ENCODE results near the gene TMEM134. TPM values are rescaled to one million over a fixed set of nuclear protein-coding genes. Genes with fewer than 3 reads are reported as not detected.
"Not testable (repeated sequence)": the region's sequence is repeated elsewhere in the genome, so short reads cannot be mapped to it uniquely, and the experiment has no call there.

The TMEM134 gene
- total and polyA plus RNA-seq, 5 experiments from 2014 or later, result 105 to 148 (median 128) TPM

DNA sequence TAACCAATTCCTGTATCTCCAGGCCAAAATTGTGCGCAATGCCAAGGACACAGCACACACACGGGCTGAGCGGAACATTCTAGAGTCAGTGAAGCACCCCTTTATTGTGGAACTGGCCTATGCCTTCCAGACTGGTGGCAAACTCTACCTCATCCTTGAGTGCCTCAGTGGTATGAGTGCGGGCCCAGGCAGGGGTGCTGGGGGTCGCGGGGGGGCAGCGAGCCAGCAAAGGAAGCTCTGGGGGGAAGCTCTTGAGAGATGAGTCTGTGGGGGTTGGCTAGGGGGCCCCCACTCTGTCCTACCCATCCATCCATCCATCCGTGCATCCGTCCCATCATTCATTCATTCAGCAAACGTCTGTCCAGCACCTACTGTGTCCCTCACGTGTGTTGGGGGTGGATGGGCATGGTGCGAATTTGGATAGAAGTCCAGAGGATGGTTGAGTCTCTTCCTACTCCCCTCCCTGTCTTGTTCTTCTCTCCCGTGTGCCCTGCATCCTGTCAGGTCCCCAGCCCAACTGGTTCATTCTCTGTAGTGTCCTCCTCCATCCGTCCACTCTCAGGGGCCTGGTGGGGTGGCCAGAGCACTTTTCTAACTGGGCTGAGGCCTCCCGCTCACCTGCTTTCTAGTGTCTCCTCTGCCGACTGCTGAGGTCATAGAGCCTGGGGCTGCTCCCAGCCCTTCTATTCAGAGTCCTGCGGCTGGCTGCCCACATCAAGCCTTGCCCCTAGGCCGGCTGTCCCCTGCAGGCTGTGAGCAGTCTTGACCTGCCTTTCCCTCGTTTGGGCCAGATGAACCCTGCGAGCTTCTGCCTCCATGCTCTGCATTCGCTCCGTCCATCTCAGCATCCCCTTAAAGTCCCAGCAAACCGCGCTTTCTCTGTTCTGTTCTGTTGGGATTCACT, 37.5 kb downstream of the TMEM134 start:
- H3K9me3 Mint-ChIP-seq, result no peaks in the 10 kb centered on the region
- H3K36me3 Mint-ChIP-seq, result peaks cover 0 to 33% (median 2%) of the 10 kb centered on the region in 3 donors
- peak overlapping the region; percentile 61 to 93 (median 86) for H3K27ac Mint-ChIP-seq
- H3K4me3 Mint-ChIP-seq, result peak overlapping the region in 8 of 10 donors; percentile 24 to 67 (median 46)
- POLR2A ChIA-PET, result interaction anchor here (0.7 to 31.8 kb wide), 8 partner anchors 10 to 75 kb away, joined by 4 to 2390 read pairs (median 4); partner anchors contain the start of genes CABP4, CARNS1, CORO1B and GPR152
- no peak for ATAC-seq
- DNase-seq, result no peak
- H3K27me3 Mint-ChIP-seq, result no peaks in the 10 kb centered on the region
- peaks cover 19 to 77% (median 65%) of the 10 kb centered on the region in 4 donors for H3K4me1 Mint-ChIP-seq

DNA sequence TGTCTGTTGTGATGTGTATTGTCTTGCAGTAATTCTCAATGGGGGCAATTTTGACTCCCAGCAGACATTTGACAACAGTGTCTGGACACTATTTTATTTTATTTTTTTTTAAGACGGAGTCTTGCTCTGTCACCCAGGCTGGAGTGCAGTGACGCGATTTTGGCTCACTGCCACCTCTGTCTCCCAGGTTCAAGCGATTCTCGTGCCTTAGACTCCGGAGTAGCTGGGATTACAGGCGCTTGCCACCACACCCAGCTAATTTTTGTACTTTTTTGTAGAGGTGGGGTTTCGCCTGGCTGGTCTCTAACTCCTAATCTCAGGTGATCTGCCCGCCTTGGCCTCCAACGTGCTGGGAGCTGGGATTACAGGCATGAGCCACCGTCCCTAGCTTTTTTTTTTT, 39.3 kb downstream of the TMEM134 start:
- no peaks in the 10 kb centered on the region for H3K9me3 Mint-ChIP-seq
- H3K4me1 Mint-ChIP-seq, result peaks cover 18 to 69% (median 54%) of the 10 kb centered on the region in 4 donors
- peak overlapping the region; percentile 64 to 99 (median 98) for H3K4me3 Mint-ChIP-seq
- H3K36me3 Mint-ChIP-seq, result peaks cover 0 to 22% (median 0%) of the 10 kb centered on the region in 3 donors
- no peaks in the 10 kb centered on the region for H3K27me3 Mint-ChIP-seq
- no peak for DNase-seq
- ATAC-seq, result no peak
- peak overlapping the region in 8 of 10 donors; percentile 20 to 97 (median 94) for H3K27ac Mint-ChIP-seq
- POLR2A ChIA-PET, result interaction anchor here (1.0 to 31.8 kb wide), 6 partner anchors 2 to 152 kb away, joined by 3 to 2390 read pairs (median 937); partner anchors contain the start of genes CABP4, CARNS1, CORO1B and GPR152

DNA sequence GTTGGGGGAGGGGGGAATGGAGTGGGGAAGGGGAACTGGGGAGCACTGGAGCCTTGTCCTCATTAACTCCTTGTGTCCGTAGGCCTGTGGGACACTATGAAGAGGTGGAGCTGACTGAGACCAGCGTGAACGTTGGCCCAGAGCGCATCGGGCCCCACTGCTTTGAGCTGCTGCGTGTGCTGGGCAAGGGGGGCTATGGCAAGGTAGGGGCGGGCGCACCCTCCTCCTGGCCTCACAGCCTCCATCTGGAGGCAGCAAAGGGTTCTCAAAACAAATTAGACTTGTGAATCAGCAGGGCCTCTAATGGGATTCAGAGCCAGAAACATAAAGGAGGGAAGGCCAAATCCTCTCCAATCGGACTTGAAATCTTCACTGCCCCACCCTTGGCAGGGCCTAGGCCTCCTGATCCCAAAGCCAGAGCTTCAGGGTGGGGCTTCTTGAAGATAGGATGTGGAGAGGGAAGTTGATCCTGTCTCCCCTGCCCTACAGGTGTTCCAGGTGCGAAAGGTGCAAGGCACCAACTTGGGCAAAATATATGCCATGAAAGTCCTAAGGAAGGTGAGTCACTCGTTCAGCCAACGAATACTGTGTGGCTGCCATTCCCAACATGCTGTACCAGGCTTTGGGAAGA, 39.9 kb downstream of the TMEM134 start:
- DNase-seq (no peak), ATAC-seq (no peak)
- peaks cover 17 to 67% (median 52%) of the 10 kb centered on the region in 4 donors for H3K4me1 Mint-ChIP-seq
- H3K4me3 Mint-ChIP-seq, result peak overlapping the region; percentile 92 to 99 (median 98)
- H3K27ac Mint-ChIP-seq, result peak overlapping the region; percentile 80 to 98 (median 96)
- peaks cover 0 to 19% (median 0%) of the 10 kb centered on the region in 3 donors for H3K36me3 Mint-ChIP-seq
- no peaks in the 10 kb centered on the region for H3K9me3 Mint-ChIP-seq
- H3K27me3 Mint-ChIP-seq, result no peaks in the 10 kb centered on the region
- POLR2A ChIA-PET, result interaction anchor here (0.8 to 31.8 kb wide), 14 partner anchors 3 to 157 kb away, joined by 3 to 2390 read pairs (median 6); partner anchors contain the start of genes AIP, CABP4, CARNS1 and CDK2AP2

DNA sequence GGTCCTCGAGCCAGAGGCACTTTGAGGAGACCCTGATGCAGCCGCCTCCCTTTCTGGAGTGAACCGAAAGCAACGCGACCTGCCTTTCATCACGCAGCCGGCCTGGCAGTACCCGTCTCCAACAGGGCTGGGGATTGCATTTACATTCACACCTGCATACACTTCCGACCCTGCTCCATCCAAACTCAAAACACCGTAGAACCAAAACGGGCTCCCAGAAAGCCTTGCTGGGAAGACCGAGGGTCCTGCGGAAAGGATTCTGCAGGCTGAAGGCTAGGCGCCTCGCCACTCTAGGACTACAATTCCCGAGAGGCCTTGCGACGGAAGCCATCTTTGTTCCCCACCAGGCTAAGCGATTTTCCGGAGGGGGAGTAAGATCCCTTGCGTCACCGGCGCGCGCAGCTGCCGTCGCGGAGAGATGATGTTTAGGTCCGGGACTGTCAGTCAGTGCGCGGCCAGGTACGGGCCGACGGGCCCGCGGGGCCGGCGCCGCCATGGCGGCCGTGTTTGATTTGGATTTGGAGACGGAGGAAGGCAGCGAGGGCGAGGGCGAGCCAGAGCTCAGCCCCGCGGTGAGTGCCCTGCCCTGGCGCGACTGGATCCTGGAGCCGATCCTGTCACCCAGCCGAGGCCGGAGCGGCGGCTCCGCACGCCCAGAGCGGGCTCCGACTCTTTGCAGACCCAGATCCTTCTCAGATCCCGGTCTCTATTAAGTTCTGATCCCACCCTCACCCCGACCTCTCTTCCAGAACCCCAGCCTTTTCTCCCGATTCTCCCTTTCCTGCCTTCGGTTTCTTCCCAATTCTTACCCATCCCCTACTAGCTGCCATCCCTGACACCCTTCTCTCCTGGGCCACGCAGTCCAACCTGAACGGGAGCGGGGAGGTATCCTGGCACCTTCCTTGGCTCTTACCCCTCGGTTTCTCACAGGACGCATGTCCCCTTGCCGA, 40.7 kb downstream of the TMEM134 start, which contains the start of gene RPS6KB2:
RPS6KB2 (plus strand) TSS at position 443 of the 950 bp plus-strand sequence; CDS start at position 495, 52 bp downstream.
- Mint-ChIP-seq H3K9me3 (no peaks in the 10 kb centered on the region), H3K4me3 (peak within 1 kb of the TSS; percentile 92 to 99 (median 98))
- POLR2A ChIA-PET, result interaction anchor here (0.8 to 31.8 kb wide), 14 partner anchors 4 to 157 kb away, joined by 3 to 2390 read pairs (median 6); partner anchors contain the start of genes AIP, ANKRD13D, CABP4 and CARNS1

DNA sequence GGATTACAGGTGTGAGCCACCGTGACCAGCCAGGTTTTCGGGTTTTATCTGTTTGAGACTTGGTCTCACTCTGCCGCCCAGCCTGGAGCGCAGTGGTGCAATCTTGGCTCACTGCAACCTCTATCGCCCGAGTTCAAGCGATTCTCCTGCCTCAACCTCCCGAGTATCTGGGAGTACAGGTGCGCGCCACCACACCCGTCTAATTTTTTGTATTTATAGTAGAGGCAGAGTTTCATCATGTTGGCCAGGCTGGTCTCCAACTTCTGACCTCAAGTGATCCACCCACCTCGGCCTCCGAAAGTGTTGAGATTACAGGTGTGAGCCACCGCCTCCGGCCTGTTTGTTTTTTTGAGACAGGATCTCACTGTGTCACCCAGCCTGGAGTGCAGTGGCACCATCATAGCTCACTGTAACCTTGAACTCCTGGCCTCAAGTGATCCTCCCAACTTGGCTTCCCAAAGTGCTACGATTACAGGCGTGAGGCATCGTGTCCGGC, 41.6 kb downstream of the TMEM134 start:
- Mint-ChIP-seq H3K4me3 (peak overlapping the region; percentile 92 to 99 (median 98)), H3K27ac (peak overlapping the region; percentile 91 to 98 (median 96)), H3K36me3 (peaks cover 0 to 18% (median 0%) of the 10 kb centered on the region in 3 donors), H3K4me1 (peaks cover 17 to 60% (median 45%) of the 10 kb centered on the region in 4 donors)
- not testable (repeated sequence) for H3K27me3 Mint-ChIP-seq, H3K9me3 Mint-ChIP-seq, ATAC-seq
- DNase-seq, result peak in 1 of 10 donors; percentile 54
- POLR2A ChIA-PET, result interaction anchor here (1.5 to 31.8 kb wide), 7 partner anchors 5 to 78 kb away, joined by 7 to 2390 read pairs (median 780); partner anchors contain the start of genes AIP, CABP4, CARNS1 and CORO1B

More for the DNA sequence above, 40.7 kb downstream of the TMEM134 start, which contains the start of gene RPS6KB2:
- H3K4me1 Mint-ChIP-seq, result peaks cover 14 to 61% (median 44%) of the 10 kb centered on the region in 4 donors
- ATAC-seq (peak; percentile 88 to 89), DNase-seq (peak; percentile 94 to 100 (median 99))
- no peaks in the 10 kb centered on the region for H3K27me3 Mint-ChIP-seq
- H3K36me3 Mint-ChIP-seq, result peaks cover 0 to 18% (median 0%) of the 10 kb centered on the region in 3 donors
- peak within 1 kb of the TSS; percentile 91 to 98 (median 96) for H3K27ac Mint-ChIP-seq

DNA sequence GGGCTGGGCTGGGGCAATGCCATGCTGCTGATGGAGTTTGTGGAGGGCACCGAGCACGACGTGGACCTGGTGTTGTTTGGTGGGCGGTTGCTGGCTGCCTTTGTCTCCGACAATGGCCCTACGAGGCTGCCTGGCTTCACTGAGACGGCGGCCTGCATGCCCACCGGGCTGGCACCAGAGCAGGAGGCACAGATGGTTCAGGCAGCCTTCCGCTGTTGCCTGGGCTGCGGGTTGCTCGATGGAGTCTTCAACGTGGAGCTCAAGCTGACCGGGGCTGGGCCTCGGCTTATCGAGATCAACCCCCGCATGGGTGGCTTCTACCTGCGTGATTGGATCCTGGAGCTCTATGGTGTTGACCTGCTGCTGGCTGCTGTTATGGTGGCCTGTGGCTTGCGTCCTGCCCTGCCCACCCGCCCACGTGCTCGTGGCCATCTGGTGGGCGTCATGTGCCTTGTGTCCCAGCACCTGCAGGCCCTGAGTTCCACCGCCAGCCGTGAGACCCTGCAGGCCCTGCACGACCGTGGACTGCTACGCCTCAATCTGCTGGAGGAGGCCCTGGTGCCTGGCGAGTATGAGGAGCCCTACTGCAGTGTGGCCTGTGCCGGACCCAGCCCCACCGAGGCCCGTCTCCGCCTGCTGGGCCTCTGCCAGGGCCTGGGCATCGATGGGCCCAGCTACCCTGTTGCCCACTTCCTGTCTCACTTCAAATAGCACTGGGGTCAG, 45.0 kb downstream of the TMEM134 start:
- H3K4me1 Mint-ChIP-seq, result peaks cover 13 to 50% (median 45%) of the 10 kb centered on the region in 4 donors
- H3K27ac Mint-ChIP-seq, result peak overlapping the region in 2 of 10 donors; percentile 46 to 72
- no peaks in the 10 kb centered on the region for H3K27me3 Mint-ChIP-seq
- ATAC-seq (no peak), DNase-seq (no peak)
- H3K4me3 Mint-ChIP-seq, result no peak overlapping the region
- peaks cover 0 to 4% (median 0%) of the 10 kb centered on the region in 3 donors for H3K36me3 Mint-ChIP-seq
- H3K9me3 Mint-ChIP-seq, result no peaks in the 10 kb centered on the region
- POLR2A ChIA-PET, result interaction anchor here (0.6 to 31.8 kb wide), 5 partner anchors 4 to 48 kb away, joined by 4 to 2390 read pairs (median 1094); partner anchors contain the start of genes CARNS1, PPP1CA, PTPRCAP and RAD9A

DNA sequence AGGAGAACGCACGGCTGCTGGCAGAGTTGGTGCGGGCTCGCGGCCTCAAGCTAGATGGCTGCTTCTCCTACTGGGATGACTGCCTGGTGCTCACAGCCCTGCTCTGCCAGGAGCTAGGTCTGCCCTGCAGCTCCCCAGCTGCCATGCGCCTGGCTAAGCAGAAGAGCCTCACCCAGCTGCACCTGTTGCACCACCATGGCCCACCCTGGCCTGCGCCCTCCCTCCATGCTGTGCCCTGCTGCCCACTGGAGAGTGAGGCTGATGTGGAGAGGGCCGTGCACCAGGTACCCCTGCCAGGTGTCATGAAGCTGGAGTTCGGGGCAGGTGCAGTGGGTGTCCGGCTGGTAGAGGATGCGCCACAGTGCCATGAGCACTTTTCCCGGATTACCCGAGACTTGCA, 45.6 kb downstream of the TMEM134 start:
- Mint-ChIP-seq H3K4me1 (peaks cover 13 to 48% (median 47%) of the 10 kb centered on the region in 4 donors), H3K27ac (peak overlapping the region in 1 of 10 donors; percentile 27), H3K27me3 (no peaks in the 10 kb centered on the region), H3K9me3 (no peaks in the 10 kb centered on the region), H3K4me3 (no peak overlapping the region), H3K36me3 (peaks cover 0 to 4% (median 0%) of the 10 kb centered on the region in 3 donors)
- POLR2A ChIA-PET, result interaction anchor here (14.2 to 31.8 kb wide), 4 partner anchors 3 to 48 kb away, joined by 235 to 2390 read pairs (median 1094); partner anchors contain the start of genes CARNS1, PPP1CA, PTPRCAP and RAD9A
- ATAC-seq (no peak), DNase-seq (no peak)

DNA sequence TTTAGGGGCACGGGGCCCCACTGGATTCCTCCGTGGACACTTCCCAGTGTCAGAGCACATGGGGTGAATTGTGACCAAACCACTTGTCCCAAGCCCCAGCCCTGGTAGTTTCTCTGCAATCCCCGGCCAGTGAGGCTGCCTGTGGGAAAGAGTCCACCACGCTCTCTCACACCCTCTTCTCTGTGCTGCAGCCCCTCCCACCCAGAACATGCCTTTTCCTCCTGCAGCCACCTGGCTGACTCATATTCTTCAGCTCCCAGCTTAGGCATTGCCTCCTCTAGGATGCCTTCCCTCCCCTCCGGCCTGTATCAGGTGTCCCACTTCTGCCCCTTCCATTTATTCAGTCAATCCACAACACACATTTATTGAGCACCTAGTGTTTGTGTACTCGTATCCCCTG, 46.2 kb downstream of the TMEM134 start:
- Mint-ChIP-seq H3K36me3 (peaks cover 0 to 4% (median 0%) of the 10 kb centered on the region in 3 donors), H3K27ac (peak overlapping the region in 5 of 10 donors; percentile 16 to 69 (median 40)), H3K4me3 (peak overlapping the region in 4 of 10 donors; percentile 2 to 52 (median 30)), H3K4me1 (peaks cover 14 to 49% (median 47%) of the 10 kb centered on the region in 4 donors), H3K27me3 (no peaks in the 10 kb centered on the region), H3K9me3 (no peaks in the 10 kb centered on the region)
- POLR2A ChIA-PET, result interaction anchor here (1.0 to 31.8 kb wide), 5 partner anchors 3 to 68 kb away, joined by 3 to 2390 read pairs (median 1094); partner anchors contain the start of genes CARNS1, PPP1CA, PTPRCAP and RAD9A
- ATAC-seq (no peak), DNase-seq (no peak)

DNA sequence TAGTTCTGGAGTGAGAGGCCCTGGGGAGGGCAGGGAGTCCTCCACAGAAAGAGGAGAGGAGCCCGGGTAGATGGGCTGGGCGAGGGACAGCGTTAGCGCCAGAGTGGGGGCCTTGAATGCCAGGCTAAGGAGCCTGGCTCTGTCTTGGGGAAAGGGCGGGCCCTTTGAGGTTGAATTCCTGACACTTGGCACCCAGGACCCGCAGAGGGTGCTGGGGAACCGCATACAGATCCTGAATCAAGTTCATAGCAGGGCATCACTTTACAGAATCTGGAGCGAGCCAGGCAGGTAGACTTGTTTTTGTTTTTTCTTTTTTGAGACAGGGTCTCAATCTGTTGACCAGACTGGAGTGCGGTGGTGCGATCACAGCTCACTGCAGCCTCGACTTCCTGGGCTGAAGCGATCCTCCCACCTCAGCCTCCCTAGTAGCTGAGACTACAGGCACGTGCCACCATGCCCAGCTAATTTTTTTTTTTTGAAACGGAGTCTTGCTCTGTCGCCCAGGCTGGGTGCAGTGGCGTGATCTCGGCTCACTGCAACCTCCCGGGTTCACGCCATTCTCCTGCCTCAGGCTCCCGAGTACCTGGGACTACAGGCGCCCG, 47.5 kb downstream of the TMEM134 start:
- peaks cover 0 to 4% (median 0%) of the 10 kb centered on the region in 3 donors for H3K36me3 Mint-ChIP-seq
- POLR2A ChIA-PET, result interaction anchor here (0.7 to 31.8 kb wide), 10 partner anchors 9 to 86 kb away, joined by 4 to 2390 read pairs (median 57); partner anchors contain the start of genes AIP, CDK2AP2, CORO1B and POLD4
- no peaks in the 10 kb centered on the region for H3K9me3 Mint-ChIP-seq

More for the DNA sequence above, 47.5 kb downstream of the TMEM134 start:
- Mint-ChIP-seq H3K4me1 (peaks cover 17 to 60% (median 52%) of the 10 kb centered on the region in 4 donors), H3K4me3 (peak overlapping the region; percentile 52 to 85 (median 70)), H3K27me3 (no peaks in the 10 kb centered on the region), H3K27ac (peak overlapping the region; percentile 80 to 95 (median 90))
- ATAC-seq (no peak), DNase-seq (no peak)
